HG03175 (cell line): Measurements from ENCODE around the gene TAPT1.
A peak's percentile ranks its signal among the peaks of the same experiment; 100 is the strongest.
"Not testable (repeated sequence)": the region's sequence is repeated elsewhere in the genome, so short reads cannot be mapped to it uniquely, and the experiment has no call there.

Source experiments
- ATAC-seq: cut with Tn5 transposase; IDR thresholded peaks from one replicate; pipeline ENCODE4 v1.9.1; 2021; ENCODE audit warnings: mild to moderate bottlenecking, moderate library complexity; ENCODE audit not compliant: unreplicated experiment

The TAPT1 gene

GRCh38 chr4:16217300-16218051 is 8.8 kb downstream of the TAPT1 start:
- peak; percentile 72 for ATAC-seq

- ATAC-seq, result no peak
Observed at GRCh38 chr4:16213121-16213520, 13.2 kb downstream of the TAPT1 start.

- no peak for ATAC-seq
Observed at GRCh38 chr4:16212138-16212782, 14.0 kb downstream of the TAPT1 start.

- no peak for ATAC-seq
Observed at GRCh38 chr4:16207409-16207808, 18.9 kb downstream of the TAPT1 start.

GRCh38 chr4:16206848-16207247 is 19.4 kb downstream of the TAPT1 start:
- ATAC-seq, result no peak

GRCh38 chr4:16206301-16206700 is 20.0 kb downstream of the TAPT1 start:
- ATAC-seq, result no peak

GRCh38 chr4:16205298-16206164 is 20.7 kb downstream of the TAPT1 start:
- peak; percentile 86 for ATAC-seq

- ATAC-seq, result no peak
Observed at GRCh38 chr4:16204505-16204904, 21.8 kb downstream of the TAPT1 start.

- no peak for ATAC-seq
Observed at GRCh38 chr4:16203083-16203482, 23.2 kb downstream of the TAPT1 start.

GRCh38 chr4:16202598-16202997 is 23.7 kb downstream of the TAPT1 start:
- ATAC-seq, result no peak

GRCh38 chr4:16199093-16199492 is 27.2 kb downstream of the TAPT1 start:
- no peak for ATAC-seq

GRCh38 chr4:16197876-16198665 is 28.2 kb downstream of the TAPT1 start:
- ATAC-seq, result no peak

GRCh38 chr4:16196482-16197393 is 29.5 kb downstream of the TAPT1 start:
- ATAC-seq, result no peak

- no peak for ATAC-seq
Observed at GRCh38 chr4:16195209-16195608, 31.1 kb downstream of the TAPT1 start.

- not testable (repeated sequence) for ATAC-seq
Observed at GRCh38 chr4:16194798-16195197, 31.5 kb downstream of the TAPT1 start.

GRCh38 chr4:16194214-16194613 is 32.1 kb downstream of the TAPT1 start:
- ATAC-seq, result no peak

GRCh38 chr4:16192631-16193518 is 33.4 kb downstream of the TAPT1 start:
- no peak for ATAC-seq

- no peak for ATAC-seq
Observed at GRCh38 chr4:16192057-16192456, 34.2 kb downstream of the TAPT1 start.

GRCh38 chr4:16187455-16187854 is 38.8 kb downstream of the TAPT1 start:
- ATAC-seq, result no peak
